HG03457 (cell line): ENCODE results near the gene ZNF232.
A peak's percentile ranks its signal among the peaks of the same experiment; 100 is the strongest.
"Not testable (repeated sequence)": the region's sequence is repeated elsewhere in the genome, so short reads cannot be mapped to it uniquely, and the experiment has no call there.

Experiments
- ATAC-seq: cut with Tn5 transposase; IDR thresholded peaks from one replicate; pipeline ENCODE4 v1.9.1; 2021; ENCODE audit warnings: moderate number of reproducible peaks; ENCODE audit not compliant: unreplicated experiment

The ZNF232 gene

GRCh38 chr17:5111402-5112204 lies at the start of gene ZNF232:
Gene ZNF232, minus strand, starts transcription at chr17:5111878. Its CDS starts 56 bp downstream, at chr17:5111822.
- peak; percentile 77 for ATAC-seq

DNA sequence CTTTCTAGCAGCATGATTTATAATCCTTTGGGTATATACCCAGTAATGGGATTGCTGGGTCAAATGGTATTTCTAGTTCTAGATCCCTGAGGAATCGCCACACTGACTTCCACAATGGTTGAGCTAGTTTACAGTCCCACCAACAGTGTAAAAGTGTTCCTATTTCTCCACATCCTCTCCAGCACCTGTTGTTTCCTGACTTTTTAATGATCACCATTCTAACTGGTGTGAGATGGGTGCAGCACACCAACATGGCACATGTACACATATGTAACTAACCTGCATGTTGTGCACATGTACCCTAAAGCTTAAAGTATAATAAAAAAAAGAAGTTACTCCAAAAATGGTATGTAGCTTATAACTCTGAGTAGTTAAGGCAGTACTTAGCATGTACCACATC lies 49.0 kb upstream of the ZNF232 start:
- not testable (repeated sequence) for ATAC-seq

- not testable (repeated sequence) for ATAC-seq
Measured at GRCh38 chr17:5146122-5146521, 34.4 kb upstream of the ZNF232 start.

DNA sequence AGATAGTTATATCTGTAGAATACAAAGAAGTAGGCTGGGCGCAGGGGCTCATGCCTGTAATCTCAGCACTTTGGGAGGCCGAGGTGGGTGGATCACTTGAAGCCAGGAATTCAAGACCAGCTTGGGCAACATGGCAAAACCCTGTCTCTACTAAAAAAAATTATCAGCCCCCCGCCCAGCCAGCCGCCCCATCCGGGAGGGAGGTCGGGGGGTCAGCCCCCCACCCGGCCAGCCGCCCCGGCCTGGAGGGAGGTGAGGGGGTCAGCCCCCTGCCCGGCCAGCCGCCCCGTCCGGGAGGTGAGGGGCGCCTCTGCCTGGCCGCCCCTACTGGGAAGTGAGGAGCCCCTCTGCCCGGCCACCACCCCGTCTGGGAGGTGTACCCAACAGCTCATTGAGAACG lies 31.2 kb upstream of the ZNF232 start:
- not testable (repeated sequence) for ATAC-seq

DNA sequence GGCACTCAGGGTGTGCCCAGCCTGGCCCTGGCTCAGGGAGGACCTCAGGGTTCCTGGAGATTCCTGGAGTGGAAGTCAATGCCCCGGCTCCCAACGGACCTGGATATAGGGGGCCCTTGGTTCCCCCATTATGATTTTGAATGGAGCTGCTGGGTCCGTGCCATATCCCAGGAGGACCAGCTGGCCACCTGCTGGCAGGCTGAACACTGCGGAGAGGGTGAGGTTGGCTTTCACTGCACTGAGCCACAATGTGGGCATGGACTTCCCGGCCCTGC lies 27.7 kb upstream of the ZNF232 start:
- no peak for ATAC-seq

DNA sequence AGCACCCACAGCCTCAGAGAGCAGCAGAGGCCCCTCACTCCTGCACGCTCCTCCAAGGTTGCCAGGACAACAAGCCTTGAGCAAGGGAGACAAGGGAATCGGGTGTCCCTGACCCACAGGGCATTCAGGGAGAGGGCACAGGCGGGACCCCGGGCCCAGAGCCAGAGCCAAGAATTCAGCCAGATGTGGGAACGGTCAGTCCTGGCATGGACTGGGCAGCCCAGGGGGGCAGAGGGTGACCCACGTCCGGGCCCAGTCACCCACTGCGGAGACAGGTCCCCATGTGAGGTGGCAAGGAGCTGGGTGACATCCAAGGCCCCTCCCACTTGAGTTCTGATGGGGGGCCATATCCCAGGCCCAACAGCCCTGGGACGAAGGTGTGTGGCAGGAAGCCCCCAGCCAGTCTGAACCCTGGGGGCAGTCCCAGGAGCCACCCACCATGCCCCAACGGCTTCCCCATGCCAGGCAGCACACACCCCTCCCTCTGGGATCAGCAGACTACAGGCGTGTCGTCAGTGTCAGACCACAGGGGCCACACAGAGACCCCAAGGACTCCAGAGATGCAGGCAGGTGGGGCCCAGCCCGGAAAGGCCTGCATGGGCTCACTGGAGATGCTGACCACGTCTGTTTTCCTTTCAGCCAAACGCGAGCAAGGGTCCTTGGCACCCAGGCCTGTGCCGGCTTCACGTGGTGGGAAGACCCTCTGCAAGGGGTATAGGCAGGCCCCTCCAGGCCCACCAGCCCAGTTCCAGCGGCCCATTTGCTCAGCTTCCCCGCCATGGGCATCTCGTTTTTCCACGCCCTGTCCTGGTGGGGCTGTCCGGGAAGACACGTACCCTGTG lies 27.2 kb upstream of the ZNF232 start:
- no peak for ATAC-seq

DNA sequence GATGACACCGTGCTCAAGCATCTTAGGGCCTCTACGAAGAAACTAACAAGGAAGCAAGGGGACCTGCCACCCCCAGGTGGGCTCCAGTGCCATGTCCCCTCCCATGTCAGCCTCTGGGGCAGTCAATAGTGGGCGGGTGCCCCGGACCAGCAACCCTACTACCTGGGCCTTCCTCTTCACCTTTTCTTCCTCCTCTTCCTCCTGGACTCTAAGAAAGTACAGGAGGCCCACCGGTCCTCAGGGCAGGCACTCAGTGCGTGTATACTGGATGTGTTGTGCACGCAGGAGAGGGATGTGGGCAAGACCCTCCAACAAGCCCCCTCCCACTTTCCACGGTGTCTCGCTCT lies 26.5 kb upstream of the ZNF232 start:
- not testable (repeated sequence) for ATAC-seq

DNA sequence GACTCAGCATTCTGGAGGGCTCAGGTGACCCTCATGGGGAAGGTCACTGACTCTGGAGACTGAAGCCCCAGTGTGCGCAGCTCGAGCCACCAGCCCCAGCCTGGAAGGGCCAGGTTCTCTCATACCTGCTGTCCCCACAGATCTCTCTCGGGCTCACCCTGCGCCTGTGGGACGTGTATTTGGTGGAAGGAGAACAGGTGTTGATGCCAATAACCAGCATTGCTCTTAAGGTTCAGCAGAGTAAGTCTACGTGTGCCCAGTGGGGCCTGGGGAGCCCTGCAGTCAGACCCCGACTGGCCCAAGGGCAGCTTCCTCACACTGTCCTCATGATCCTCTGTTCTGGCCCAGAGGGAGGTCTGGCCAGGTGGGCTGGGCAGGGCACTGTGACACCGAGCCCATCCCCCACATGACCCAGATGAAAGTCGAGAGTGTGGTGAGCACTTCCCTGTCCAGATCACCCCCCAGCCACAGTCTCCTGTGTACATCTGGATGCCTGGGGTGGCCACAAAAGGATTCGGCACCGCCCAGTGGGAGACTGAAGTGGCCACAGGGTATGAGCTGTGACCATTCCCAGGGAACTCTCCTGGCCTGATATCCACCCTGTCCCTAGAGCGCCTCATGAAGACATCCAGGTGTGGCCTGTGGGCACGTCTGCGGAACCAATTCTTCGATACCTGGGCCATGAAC lies 26.0 kb upstream of the ZNF232 start:
- not testable (repeated sequence) for ATAC-seq

GRCh38 chr17:5136580-5137412 lies 25.1 kb upstream of the ZNF232 start:
- ATAC-seq, result not testable (repeated sequence)

DNA sequence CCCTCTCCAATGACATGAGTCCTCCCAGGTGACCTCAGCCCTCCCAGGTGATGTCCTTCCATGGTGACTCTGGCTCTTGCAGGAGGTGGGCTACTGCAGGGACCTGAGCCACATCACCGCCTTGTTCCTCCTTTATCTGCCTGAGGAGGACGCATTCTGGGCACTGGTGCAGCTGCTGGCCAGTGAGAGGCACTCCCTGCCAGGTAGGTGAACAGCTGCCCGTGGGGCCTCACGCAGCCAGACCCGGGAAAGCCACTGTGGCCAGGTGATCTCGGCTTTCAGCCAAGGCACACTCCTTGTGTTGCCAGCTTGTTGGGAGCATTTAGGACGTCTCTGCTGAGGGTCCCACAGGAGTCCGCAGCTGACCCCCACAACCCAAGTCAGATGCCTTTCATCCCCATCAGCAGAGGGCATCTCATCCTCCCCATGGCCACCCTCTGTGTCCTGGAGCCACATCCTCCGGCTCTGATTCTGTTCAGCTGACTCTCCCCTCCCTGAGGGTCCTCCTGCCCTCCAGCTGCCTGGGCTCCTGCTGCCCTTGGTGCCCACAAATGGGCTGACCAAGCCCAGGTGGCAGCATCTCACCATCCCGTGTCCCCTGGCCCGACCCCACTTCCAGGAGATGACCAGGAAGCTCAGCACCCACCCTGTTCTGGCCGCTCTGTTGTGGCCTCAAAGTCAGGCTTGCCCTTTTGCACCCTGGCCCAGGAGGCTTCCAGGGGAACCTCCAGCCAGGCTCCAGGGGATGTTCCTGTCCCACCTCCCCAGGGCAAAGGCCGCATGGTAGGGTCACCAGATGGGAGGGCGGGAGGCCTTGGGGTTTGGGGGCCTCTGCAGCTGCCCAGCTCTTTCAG lies 24.3 kb upstream of the ZNF232 start:
- ATAC-seq, result no peak

- ATAC-seq, result not testable (repeated sequence)
Measured at GRCh38 chr17:5135131-5135712, 23.5 kb upstream of the ZNF232 start.

DNA sequence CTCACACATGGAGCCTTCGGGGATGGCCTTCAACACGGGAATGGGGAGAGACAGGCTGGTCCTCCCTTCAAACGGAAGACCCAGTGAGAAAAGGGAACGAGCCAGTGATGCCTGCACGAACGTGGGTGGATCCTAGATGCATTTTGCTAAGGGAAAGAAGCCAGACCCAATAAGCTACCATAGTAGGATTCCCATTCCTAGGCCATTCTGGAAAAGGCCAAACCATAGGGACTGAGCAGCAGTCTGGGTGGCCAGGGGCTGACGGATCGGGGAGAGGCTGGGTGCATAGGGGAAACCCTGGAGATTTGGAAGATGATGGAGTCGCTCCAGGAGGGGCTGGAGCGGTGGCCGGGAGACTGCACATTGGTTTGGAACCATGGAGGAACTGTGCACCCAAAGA lies 22.9 kb upstream of the ZNF232 start:
- not testable (repeated sequence) for ATAC-seq

- not testable (repeated sequence) for ATAC-seq
Measured at GRCh38 chr17:5133961-5134360, 22.3 kb upstream of the ZNF232 start.

- ATAC-seq, result no peak
Measured at GRCh38 chr17:5133311-5133710, 21.6 kb upstream of the ZNF232 start.

DNA sequence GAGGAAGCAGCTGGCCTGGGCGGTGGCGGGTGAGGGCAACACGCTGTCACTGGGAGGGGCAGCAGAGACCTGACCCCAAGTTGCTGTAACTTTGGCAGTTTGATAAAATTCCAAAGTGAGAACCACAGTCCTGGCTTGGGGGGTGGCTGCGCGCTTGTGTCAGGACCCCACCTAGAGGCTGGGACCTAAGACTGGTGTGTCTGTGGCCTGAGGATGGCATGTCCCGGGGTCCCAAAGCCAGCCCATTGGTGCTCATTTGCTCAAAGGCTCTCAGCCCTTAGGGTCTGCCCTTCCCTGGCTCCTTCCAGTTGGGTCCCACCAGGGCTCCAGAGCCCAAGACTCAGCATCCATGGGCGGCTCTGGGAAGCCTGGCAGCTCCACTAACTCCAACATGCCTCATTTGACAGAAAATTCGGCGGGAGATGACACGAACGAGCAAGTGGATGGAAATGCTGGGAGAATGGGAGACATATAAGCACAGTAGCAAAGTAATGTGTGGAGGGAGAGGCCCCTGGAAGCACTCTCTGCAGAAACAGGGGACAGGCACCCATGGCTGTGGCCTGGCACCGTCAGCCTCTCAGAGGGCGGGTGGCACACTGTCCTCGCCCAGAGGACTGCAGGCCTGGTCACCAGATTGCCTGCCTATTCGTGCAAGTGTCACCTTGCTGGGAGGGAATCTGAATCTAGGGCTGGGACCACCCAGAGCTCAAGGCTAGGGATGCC lies 21.0 kb upstream of the ZNF232 start:
- ATAC-seq, result not testable (repeated sequence)

DNA sequence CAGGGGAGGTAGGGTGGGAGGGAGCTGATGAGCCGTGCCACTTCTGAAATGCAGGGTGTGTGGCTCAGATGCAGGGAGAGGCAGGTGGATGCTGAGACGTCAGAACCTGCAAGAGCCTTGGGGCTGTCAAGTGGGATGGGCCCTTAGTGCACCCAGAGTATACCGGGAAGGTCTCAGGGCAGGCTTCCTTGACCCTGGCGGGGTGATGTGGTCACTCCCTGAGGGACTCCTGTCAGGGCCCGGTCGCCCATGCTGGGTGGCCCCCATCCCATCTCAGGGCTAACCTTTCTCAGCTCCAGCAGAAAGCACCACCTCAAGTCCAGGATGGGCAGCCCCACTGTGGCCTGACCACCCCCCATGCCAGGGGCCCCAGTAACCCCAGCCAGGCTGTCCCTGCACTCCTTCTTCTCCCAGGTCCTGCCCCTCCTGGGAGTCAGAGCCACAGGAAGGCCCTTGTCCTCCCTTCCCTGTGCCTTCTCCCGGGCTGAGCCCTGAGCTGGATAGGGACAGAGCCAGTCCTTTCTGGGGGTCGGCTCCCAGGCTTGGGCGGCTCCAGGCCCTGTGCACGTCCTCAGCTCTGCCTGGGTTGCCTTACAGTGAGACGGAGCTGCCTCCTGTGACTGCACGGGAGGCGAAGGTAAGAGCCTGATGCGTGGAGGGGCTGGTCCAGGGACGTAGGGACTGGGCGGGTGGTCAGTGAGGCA lies 20.3 kb upstream of the ZNF232 start:
- ATAC-seq, result not testable (repeated sequence)

- no peak for ATAC-seq
Measured at GRCh38 chr17:5131146-5131715, 19.6 kb upstream of the ZNF232 start.

DNA sequence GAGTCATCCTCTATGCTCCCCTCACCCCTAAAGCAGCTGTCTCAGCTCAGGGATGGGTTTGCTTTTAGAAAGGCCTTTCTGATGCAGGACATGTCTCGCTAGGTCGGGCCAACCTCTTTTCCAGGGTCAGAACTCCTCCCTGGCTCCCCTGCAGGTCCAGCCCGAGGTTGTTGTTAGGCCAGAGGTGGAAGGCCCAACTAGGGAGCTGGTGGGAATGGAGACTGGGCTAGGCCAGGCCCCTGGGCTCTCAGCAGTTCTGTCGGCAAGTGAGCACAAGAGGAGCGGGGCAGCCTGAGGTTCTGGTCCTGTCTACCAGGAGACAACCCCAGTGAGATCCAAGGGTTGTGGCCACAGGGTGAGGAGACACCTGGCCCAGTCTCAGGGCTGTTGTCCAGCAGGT lies 19.0 kb upstream of the ZNF232 start:
- not testable (repeated sequence) for ATAC-seq
